Fibroblast of villous mesenchyme (primary cell): ENCODE data around the gene CISD1. TPM values are rescaled to one million over a fixed set of nuclear protein-coding genes. Genes with fewer than 3 reads are reported as not detected.
A peak's percentile ranks its signal among the peaks of the same experiment; 100 is the strongest.

Experiments
- DNase-seq: peaks from one replicate; pipeline ENCODE4 v3.0.0-alpha.2; 2010; ENCODE audit warnings: low read depth
- H3K4me3 ChIP-seq: 2 replicates; pipeline ENCODE4 v1.5.1; 2011; ENCODE audit warnings: low read depth, mild to moderate bottlenecking, low read length
- total RNA-seq: library from RNA; depleted of rRNA; stranded (reverse); fragments of >200 nt; gene quantifications from 2 replicates; pipeline ENCODE4 v1.2.3, GENCODE V29; 2012
- TF ChIP-seq, protein P1 (sequence below): IDR thresholded peaks from 2 replicates; pipeline ENCODE4 v1.5.1; 2012; ENCODE audit warnings: low read depth, mild to moderate bottlenecking, low read length; ENCODE audit not compliant: insufficient read depth

CISD1 gene
- total RNA-seq, 1 donor: 38.0 TPM

DNA sequence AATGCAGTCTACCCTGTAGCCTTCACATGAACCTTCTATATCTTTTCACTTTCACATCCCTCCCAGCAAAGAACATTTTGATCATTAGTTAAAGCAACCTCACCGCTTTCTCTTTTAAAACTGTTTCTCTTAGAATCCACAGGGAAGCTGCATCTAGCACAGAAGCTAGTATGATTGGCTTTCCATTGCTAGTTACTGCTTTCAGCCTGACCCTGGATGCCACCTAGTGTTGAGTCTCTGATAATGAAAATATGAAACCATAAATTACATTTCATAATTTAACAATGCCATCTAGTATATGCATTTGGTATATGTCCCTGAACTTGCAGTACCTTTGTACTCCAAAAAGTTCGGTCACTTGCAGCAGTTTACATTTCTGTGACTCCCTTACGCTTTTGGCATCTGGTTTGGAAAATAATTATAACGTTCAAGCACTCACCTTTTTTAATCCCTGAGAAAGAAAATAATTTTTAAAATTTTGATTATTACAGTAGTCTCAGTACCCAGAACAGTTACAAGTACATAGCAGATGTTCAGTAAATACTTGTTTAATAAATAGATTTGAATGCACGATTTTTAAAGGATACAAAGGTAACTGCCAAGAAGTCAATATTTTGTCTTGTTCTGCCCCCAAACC is 22.7 kb downstream of the CISD1 start:
- peak; percentile 72 for DNase-seq
- TF ChIP-seq, protein P1, sequence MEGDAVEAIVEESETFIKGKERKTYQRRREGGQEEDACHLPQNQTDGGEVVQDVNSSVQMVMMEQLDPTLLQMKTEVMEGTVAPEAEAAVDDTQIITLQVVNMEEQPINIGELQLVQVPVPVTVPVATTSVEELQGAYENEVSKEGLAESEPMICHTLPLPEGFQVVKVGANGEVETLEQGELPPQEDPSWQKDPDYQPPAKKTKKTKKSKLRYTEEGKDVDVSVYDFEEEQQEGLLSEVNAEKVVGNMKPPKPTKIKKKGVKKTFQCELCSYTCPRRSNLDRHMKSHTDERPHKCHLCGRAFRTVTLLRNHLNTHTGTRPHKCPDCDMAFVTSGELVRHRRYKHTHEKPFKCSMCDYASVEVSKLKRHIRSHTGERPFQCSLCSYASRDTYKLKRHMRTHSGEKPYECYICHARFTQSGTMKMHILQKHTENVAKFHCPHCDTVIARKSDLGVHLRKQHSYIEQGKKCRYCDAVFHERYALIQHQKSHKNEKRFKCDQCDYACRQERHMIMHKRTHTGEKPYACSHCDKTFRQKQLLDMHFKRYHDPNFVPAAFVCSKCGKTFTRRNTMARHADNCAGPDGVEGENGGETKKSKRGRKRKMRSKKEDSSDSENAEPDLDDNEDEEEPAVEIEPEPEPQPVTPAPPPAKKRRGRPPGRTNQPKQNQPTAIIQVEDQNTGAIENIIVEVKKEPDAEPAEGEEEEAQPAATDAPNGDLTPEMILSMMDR: peak; percentile 78
- H3K4me3 ChIP-seq: no peak overlapping the region

DNA sequence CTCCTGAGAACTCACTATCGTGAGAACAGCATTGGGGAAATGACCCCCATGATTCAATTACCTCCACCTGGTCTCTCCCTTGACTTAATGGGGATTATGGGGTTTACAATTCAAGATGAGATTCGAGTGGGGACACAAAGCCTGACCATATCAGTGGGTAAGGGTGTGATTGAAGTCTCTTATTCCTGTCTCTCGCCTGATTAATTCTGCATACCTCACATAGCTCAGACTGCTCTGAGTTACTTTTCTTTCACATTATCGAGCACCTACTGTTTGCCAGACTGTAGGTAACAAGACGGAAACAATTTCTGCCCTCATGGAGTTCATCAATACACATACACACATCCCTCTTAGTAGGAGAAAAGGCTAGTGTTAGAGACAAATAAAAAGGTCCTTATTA is 25.0 kb downstream of the CISD1 start:
- DNase-seq: no peak
- H3K4me3 ChIP-seq: no peak overlapping the region
- TF ChIP-seq, protein P1: no peak

DNA sequence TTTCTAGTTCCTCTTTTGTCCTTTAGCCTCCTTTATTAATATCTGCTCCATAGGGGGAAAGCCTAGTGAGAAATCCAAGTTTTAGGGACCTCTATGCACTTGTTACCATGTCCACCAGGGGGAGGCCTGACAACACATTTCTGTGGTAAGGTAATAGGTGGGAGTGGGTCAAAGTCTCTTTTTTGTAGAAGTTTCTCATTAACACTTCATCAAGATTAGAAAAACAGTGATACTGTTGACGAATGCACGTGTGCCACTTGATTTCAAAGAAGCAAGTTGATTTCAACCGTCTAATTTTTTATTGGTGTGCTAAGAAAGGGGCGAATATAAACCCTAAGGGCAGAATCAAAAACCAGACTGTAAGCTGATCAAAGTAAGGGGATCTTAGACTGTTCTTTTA is 30.6 kb downstream of the CISD1 start:
- DNase-seq: peak; percentile 67
- no peak overlapping the region for H3K4me3 ChIP-seq
- TF ChIP-seq, protein P1: peak; percentile 92

DNA sequence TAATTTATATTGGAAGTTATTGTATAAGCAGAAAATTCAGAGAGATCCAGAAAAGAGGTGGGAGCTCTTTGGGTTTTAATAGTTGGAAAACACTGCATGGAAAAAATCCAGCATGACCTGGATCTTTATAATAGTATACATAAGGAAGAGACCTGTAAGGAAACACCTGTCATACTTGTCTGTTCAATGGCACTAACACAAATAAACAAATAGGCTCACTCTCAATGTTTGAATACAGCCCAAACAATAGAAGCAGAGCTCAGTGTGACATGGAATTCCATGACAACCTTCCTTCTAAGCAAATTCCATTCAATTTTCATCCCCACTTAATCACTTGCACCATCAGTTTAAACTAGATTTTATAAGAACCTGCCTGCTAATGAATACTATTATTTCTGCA is 31.7 kb downstream of the CISD1 start:
- no peak for DNase-seq
- TF ChIP-seq, protein P1: no peak
- H3K4me3 ChIP-seq: no peak overlapping the region

DNA sequence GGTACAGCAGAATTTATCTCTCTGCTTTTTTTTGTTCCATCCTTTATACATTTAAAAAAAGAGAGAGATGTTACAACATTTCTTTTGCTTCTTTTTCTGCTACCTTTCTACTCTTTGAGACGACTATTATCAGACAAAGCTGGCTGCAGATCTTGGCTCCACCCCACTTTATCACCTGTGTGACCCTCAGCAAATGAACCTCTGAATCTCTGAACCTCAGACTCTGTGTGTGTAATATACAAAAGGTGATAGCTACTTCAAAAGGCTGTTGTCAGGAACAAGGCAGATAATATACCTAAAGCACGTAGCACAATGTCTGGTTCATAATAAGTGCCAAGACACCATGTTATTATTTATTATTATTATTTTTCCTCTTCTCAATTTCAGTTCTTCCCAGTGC is 33.3 kb downstream of the CISD1 start:
- DNase-seq: no peak
- no peak overlapping the region for H3K4me3 ChIP-seq
- TF ChIP-seq, protein P1: no peak

DNA sequence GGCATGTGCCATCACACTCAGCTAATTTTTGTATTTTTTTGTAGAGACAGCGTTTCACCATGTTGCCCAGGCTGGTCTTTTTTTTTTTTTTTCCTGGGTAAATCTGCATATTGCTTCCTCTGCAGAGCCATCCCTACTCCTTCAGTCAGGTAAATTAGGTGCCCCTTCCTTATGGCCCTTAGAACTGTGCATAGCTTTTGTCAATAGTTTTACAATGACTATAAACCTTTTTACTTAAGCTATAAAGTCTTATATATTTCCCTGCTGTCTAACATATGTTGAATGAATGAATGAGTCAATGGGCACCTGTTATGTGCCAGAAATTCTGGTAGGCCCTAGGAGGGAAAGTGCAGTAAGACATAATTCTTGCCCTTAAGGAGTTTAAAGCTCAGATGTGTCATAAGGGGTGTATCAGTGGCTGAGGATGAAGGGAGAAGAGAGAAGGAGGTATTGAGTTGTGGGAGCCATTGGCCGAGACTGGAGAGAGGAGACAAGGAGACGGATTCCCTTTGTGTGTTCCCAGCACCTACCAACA is 35.2 kb downstream of the CISD1 start:
- DNase-seq: no peak
- TF ChIP-seq, protein P1: no peak
- H3K4me3 ChIP-seq: no peak overlapping the region

DNA sequence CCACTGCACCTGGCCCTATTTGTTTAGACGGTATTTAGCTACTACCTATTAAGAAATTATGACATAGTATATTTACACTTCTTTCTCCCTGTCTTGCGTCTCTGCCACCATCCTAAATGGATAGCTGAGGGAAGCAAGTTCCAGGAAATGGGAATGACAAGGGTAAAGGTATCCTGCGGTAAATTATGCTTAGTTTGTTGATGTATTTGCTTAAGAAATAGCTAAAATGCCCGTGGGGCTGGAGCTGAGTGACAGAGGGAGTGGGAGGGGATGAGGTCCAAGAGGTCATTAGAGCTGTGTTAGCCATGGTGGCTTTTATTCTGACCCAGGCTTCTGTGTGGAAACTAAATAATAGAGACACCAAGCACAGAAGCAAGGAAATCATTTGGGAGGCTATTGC is 36.9 kb downstream of the CISD1 start:
- no peak for DNase-seq
- TF ChIP-seq, protein P1: no peak
- H3K4me3 ChIP-seq: no peak overlapping the region
